ENCODE data around the gene ATP6V1G1. TPM values are rescaled to one million over a fixed set of nuclear protein-coding genes. Genes with fewer than 3 reads are reported as not detected.
"Not testable (repeated sequence)": the region's sequence is repeated elsewhere in the genome, so short reads cannot be mapped to it uniquely, and the experiment has no call there.

The ATP6V1G1 gene
- total and polyA plus RNA-seq, 2 donors (not counting 1 experiment from before 2014, with no cell fraction given) = 92.7 to 102 TPM

- not testable (repeated sequence) for H3K36me3 ChIP-seq (ENCODE audit: control insufficient read depth, insufficient read depth, low read length); H3K79me2 ChIP-seq (ENCODE audit: control insufficient read depth, insufficient read depth, low read length); H2AFZ ChIP-seq (ENCODE audit: low read length); H4K20me1 ChIP-seq (ENCODE audit: control insufficient read depth, extremely low read depth, insufficient read depth, low read length); H3K27ac ChIP-seq (ENCODE audit: insufficient read depth, low read length); DNase-seq (ENCODE audit: low read depth in 2 of 2); H3K4me3 ChIP-seq (replicated peaks in 1 of 4; ENCODE audit: control extremely low read depth in 1 of 4, insufficient read depth in 1 of 4, low read depth in 3 of 4, low read length in 4 of 4); H3K9ac ChIP-seq (ENCODE audit: insufficient read depth, low read length); H3K9me3 ChIP-seq (ENCODE audit: control insufficient read depth, insufficient read depth, low read depth, low read length); H3K27me3 ChIP-seq (ENCODE audit: control insufficient read depth, insufficient read depth, low read length); H3K4me2 ChIP-seq (ENCODE audit: extremely low read depth, insufficient read depth, low read length); H3K4me1 ChIP-seq (ENCODE audit: control insufficient read depth, extremely low read depth, insufficient read depth, low read length)
Observed at GRCh38 chr9:114601787-114602186, 14.2 kb downstream of the ATP6V1G1 start.

GRCh38 chr9:114602620-114603019, 15.1 kb downstream of the ATP6V1G1 start:
- TF ChIP-seq EZH2 (IDR thresholded peaks at IDR 0.05; ENCODE audit: low read length, missing control alignments) (no peak), CTCF (conservative IDR thresholded peaks at IDR 0.05 in 1 of 2, IDR thresholded peaks at IDR 0.05 in 1 of 2; ENCODE audit: low read depth in 1 of 2, low read length in 2 of 2) (no peak)
- H3K79me2 ChIP-seq (ENCODE audit: control insufficient read depth, insufficient read depth, low read length) = no peaks in the 10 kb centered on the region
- no peak overlapping the region for H3K9ac ChIP-seq (ENCODE audit: insufficient read depth, low read length)
- no peaks in the 10 kb centered on the region for H4K20me1 ChIP-seq (ENCODE audit: control insufficient read depth, extremely low read depth, insufficient read depth, low read length)
- H3K27me3 ChIP-seq (ENCODE audit: control insufficient read depth, insufficient read depth, low read length) = no peaks in the 10 kb centered on the region
- H2AFZ ChIP-seq (ENCODE audit: low read length) = no peak overlapping the region
- H3K4me3 ChIP-seq (replicated peaks in 1 of 4; ENCODE audit: control extremely low read depth in 1 of 4, insufficient read depth in 1 of 4, low read depth in 3 of 4, low read length in 4 of 4) = no peak overlapping the region
- DNase-seq (ENCODE audit: low read depth in 2 of 2) = no peak
- H3K4me2 ChIP-seq (ENCODE audit: extremely low read depth, insufficient read depth, low read length) = no peak overlapping the region
- no peaks in the 10 kb centered on the region for H3K4me1 ChIP-seq (ENCODE audit: control insufficient read depth, extremely low read depth, insufficient read depth, low read length)
- no peaks in the 10 kb centered on the region for H3K9me3 ChIP-seq (ENCODE audit: control insufficient read depth, insufficient read depth, low read depth, low read length)
- no peak overlapping the region for H3K27ac ChIP-seq (ENCODE audit: insufficient read depth, low read length)
- H3K36me3 ChIP-seq (ENCODE audit: control insufficient read depth, insufficient read depth, low read length) = peaks cover 7% of the 10 kb centered on the region

GRCh38 chr9:114603248-114603647, 15.7 kb downstream of the ATP6V1G1 start:
- Histone ChIP-seq H3K4me1 (ENCODE audit: control insufficient read depth, extremely low read depth, insufficient read depth, low read length) (no peaks in the 10 kb centered on the region), H2AFZ (ENCODE audit: low read length) (no peak overlapping the region), H3K27me3 (ENCODE audit: control insufficient read depth, insufficient read depth, low read length) (no peaks in the 10 kb centered on the region), H4K20me1 (ENCODE audit: control insufficient read depth, extremely low read depth, insufficient read depth, low read length) (no peaks in the 10 kb centered on the region), H3K9me3 (ENCODE audit: control insufficient read depth, insufficient read depth, low read depth, low read length) (no peaks in the 10 kb centered on the region), H3K27ac (ENCODE audit: insufficient read depth, low read length) (no peak overlapping the region), H3K9ac (ENCODE audit: insufficient read depth, low read length) (no peak overlapping the region), H3K4me2 (ENCODE audit: extremely low read depth, insufficient read depth, low read length) (no peak overlapping the region), H3K79me2 (ENCODE audit: control insufficient read depth, insufficient read depth, low read length) (no peaks in the 10 kb centered on the region), H3K4me3 (replicated peaks in 1 of 4; ENCODE audit: control extremely low read depth in 1 of 4, insufficient read depth in 1 of 4, low read depth in 3 of 4, low read length in 4 of 4) (no peak overlapping the region), H3K36me3 (ENCODE audit: control insufficient read depth, insufficient read depth, low read length) (peaks cover 7% of the 10 kb centered on the region)
- no peak for TF ChIP-seq CTCF (conservative IDR thresholded peaks at IDR 0.05 in 1 of 2, IDR thresholded peaks at IDR 0.05 in 1 of 2; ENCODE audit: low read depth in 1 of 2, low read length in 2 of 2)
- no peak for TF ChIP-seq EZH2 (IDR thresholded peaks at IDR 0.05; ENCODE audit: low read length, missing control alignments)
- DNase-seq (ENCODE audit: low read depth in 2 of 2) = no peak

Data from fibroblast of lung (primary cell).